Adrenal gland (tissue), 12 donors: ENCODE data around the gene PRR5. TPM values are rescaled to one million over a fixed set of nuclear protein-coding genes. Genes with fewer than 3 reads are reported as not detected.

Experiments
- DNase-seq, 7 donors: peaks; one replicate each; pipeline ENCODE4 v3.0.0-alpha.2; 2019 to 2020
- H3K27ac ChIP-seq, 5 donors: fragments of 200-600 bp; sonication (generic) in 4 of 5; 1 replicate in 3 of 5; 2 replicates in 2 of 5; pipeline versions ENCODE4 v1.5.1 to v1.8.0; 2016 to 2020; ENCODE audit warnings: mild to moderate bottlenecking in 1 of 5
- H3K27me3 ChIP-seq: fragments of 200-600 bp; 2 replicates; pipeline ENCODE4 v1.8.0; 2021
- H3K36me3 ChIP-seq, 2 donors: fragments of 200-600 bp; replicated peaks in 1 of 2; 1 replicate in 1 of 2; 2 replicates in 1 of 2; pipeline versions ENCODE4 v1.5.1 to v1.8.0; 2018 to 2022
- H3K4me1 ChIP-seq, 2 donors: fragments of 200-600 bp; replicated peaks in 1 of 2; 1 replicate in 1 of 2; 2 replicates in 1 of 2; pipeline versions ENCODE4 v1.5.1 to v1.8.0; 2018 to 2021
- H3K4me3 ChIP-seq, 4 donors: fragments of 200-600 bp; sonication (generic) in 3 of 4; one replicate each; pipeline ENCODE4 v1.5.1; 2016 to 2018
- H3K9me3 ChIP-seq, 3 donors: fragments of 200-600 bp; sonication (generic) in 1 of 3; replicated peaks in 1 of 3; 1 replicate in 2 of 3; 2 replicates in 1 of 3; pipeline versions ENCODE4 v1.5.1 to v1.8.0; 2016 to 2021
- POLR2A ChIP-seq, 2 donors: fragments of 450-650 bp; IDR thresholded peaks; one replicate each; pipeline ENCODE4 v1.6.1; 2017; ENCODE audit warnings: antibody characterized with exemption in 2 of 2, mild to moderate bottlenecking in 2 of 2, moderate library complexity in 1 of 2
- WGBS, 4 donors: extraction: QIAGEN DNeasy Blood & Tissue Kit in 2 of 4; methylation state at CpG; one replicate each; pipeline versions ENCODE4 v1.1.5 to v1.1.7; 2013 to 2017; 5-methylcytosine and 5-hydroxymethylcytosine counted together
- intact Hi-C, 2 donors: fragments of 100-400 bp; cut with DNase I; formaldehyde crosslinking; loops; one replicate each; pipeline versions ENCODE4 v1.14.1 to v1.15.0; 2022 to 2023
- polyA plus RNA-seq, 3 donors: library from polyadenylated mRNA; stranded (reverse); fragments of 200-250 nt in 2 of 3; fragments of 350-450 nt in 1 of 3; fragmentation: Illumina TruSeq in 1 of 3; extraction: RNeasy Lipid Tissue Mini Kit (QIAGEN cat#74804) in 1 of 3; gene quantifications; one replicate each; pipeline ENCODE4 v1.2.3, GENCODE V29; 2013 to 2014
- total RNA-seq, 9 donors: library from RNA; depleted of rRNA in 4 of 9; stranded (reverse); fragments of >200 nt in 4 of 9; fragments of 120-200 nt in 1 of 9; fragmentation: NEBNext Ultra II Directional in 1 of 9; extraction: Animal tissue kit (Norgen Biotek cat#: 25700) in 1 of 9; gene quantifications; one replicate each; pipeline versions ENCODE4 v1.1.0 to v1.2.4, GENCODE V29; 2013 to 2023
- TF ChIP-seq, protein P1 (sequence below), 6 experiments: fragments of 450-650 bp in 4 of 6; fragments of 200-600 bp in 2 of 6; sonication (generic) in 1 of 6; IDR thresholded peaks; 1 replicate in 5 of 6; 2 replicates in 1 of 6; pipeline versions ENCODE4 v1.5.1 to v1.8.0; 2016 to 2021; ENCODE audit warnings: antibody characterized with exemption in 6 of 6, mild to moderate bottlenecking in 2 of 6, moderate library complexity in 1 of 6
- donor health status: healthy with polysubstance abuse.
- donor health status: Bipolar disorder and iron deficiency.
- donor health status: DM: yes; HTN: yes; CAD: no.
- donor health status: DM: no; HTN: no; CAD: no.
- donor health status: DM: no; HTN: no; CAD: no.
- donor health status: DM: yes; HTN: yes; CAD: no.

PRR5 gene
- total and polyA plus RNA-seq, 12 donors, result 1.7 to 21.4 (median 11.7) TPM

DNA sequence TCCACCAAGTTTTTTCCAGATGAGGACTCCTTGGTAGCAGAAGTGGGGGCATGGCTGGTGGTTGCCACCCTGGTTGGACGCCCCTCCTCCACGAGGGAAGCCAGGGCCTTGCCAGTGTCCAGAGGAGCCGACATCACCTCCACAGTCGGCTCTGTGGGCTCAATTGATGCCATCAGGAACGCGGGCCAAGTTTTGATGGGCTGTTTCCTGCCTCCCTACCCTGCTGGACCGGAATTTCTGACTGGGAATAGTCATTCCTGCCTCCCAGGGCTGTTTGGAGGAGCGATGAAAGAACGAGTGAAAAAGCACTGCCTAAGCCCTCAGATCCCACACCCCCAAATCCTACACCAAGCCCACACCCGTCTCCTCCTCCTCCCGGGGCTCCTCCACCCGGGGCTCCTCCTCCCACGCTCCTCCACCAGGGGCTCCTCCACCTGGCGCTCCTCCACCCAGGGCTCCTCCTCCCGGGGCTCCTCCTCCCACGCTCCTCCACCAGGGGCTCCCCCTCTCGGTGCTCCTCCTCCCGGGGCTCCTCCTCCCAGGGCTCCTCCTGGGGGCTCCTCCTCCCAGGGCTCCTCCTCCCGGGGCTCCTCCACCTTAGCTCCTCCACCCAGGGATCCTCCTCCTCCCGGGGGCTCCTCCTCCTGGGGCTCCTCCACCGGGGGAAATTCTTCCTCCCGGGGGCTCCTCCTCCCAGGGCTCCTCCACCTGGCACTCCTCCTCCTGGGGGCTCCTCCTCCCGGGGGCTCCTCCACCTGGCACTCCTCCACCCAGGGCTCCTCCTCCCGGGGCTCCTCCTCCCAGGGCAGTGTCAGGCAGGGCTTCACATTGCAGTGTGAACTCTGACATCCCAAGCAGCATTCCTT lies 10.0 kb upstream of the PRR5 start:
- intact Hi-C loops, result no loop called here
- WGBS, 4 donors, result 63 to 76% (median 71%) methylated on average over 18 to 24 of the region's 24 CpGs
- Histone ChIP-seq H3K27ac (no peak overlapping the region), H3K27me3 (no peaks in the 10 kb centered on the region), H3K4me1 (no peaks in the 10 kb centered on the region), H3K4me3 (no peak overlapping the region), H3K36me3 (no peaks in the 10 kb centered on the region), H3K9me3 (no peaks in the 10 kb centered on the region)
- TF ChIP-seq, protein P1, sequence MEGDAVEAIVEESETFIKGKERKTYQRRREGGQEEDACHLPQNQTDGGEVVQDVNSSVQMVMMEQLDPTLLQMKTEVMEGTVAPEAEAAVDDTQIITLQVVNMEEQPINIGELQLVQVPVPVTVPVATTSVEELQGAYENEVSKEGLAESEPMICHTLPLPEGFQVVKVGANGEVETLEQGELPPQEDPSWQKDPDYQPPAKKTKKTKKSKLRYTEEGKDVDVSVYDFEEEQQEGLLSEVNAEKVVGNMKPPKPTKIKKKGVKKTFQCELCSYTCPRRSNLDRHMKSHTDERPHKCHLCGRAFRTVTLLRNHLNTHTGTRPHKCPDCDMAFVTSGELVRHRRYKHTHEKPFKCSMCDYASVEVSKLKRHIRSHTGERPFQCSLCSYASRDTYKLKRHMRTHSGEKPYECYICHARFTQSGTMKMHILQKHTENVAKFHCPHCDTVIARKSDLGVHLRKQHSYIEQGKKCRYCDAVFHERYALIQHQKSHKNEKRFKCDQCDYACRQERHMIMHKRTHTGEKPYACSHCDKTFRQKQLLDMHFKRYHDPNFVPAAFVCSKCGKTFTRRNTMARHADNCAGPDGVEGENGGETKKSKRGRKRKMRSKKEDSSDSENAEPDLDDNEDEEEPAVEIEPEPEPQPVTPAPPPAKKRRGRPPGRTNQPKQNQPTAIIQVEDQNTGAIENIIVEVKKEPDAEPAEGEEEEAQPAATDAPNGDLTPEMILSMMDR (IDR thresholded peaks at IDR 0.05), result no peak
- TF ChIP-seq POLR2A (IDR thresholded peaks at IDR 0.05), result no peak
- no peak for DNase-seq

DNA sequence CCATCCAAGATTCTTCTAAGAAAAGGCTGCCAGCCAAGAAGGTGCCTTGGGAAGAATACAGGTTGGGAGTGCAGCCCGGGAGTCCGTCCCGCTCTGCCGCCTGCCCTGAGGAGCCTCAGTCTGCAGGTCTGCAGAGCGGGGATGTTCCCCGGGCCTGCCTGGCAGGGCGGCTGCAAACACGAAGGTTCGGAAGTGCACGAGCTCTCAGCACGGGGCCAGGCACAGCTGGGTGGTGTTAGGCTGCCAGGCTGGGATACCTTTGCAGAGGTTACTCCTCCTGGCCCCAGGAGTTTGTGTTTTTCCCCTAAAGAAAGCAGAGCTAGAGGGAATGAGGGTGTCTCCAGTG lies 9.4 kb upstream of the PRR5 start:
- intact Hi-C loops, result no loop called here

DNA sequence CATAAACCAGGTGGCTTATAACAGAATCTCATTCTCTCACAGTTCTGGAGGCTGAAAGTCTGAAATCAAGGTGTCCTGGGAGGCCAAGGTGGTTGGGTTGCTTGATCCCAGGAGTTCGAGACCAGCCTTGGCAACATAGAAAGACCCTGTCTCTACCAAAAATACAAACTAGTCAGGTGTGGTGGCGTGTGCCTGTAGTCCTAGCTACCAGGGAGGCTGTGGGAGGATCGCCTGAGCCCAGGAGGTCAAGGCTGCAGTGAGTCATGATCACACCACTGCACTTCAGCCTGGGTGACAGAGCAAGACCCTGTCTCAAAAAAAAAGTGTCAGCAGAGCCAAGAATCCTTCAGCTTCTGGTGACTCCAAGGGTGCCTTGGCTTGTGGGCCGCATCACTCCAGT lies 8.9 kb upstream of the PRR5 start:
- no peak overlapping the region for H3K4me3 ChIP-seq
- no peak for TF ChIP-seq POLR2A (IDR thresholded peaks at IDR 0.05)
- TF ChIP-seq, protein P1 (IDR thresholded peaks at IDR 0.05), result no peak
- no peaks in the 10 kb centered on the region for H3K9me3 ChIP-seq
- no peaks in the 10 kb centered on the region for H3K27me3 ChIP-seq
- no peak overlapping the region for H3K27ac ChIP-seq
- H3K36me3 ChIP-seq, result no peaks in the 10 kb centered on the region
- WGBS, 4 donors, result 59 to 82% (median 76%) methylated on average over 3 to 4 of the region's 4 CpGs
- no peaks in the 10 kb centered on the region for H3K4me1 ChIP-seq
- DNase-seq, result no peak
- intact Hi-C loops, result no loop called here

More for the DNA sequence above, 9.4 kb upstream of the PRR5 start:
- Histone ChIP-seq H3K4me3 (no peak overlapping the region), H3K4me1 (no peaks in the 10 kb centered on the region), H3K36me3 (no peaks in the 10 kb centered on the region), H3K27ac (no peak overlapping the region), H3K9me3 (no peaks in the 10 kb centered on the region), H3K27me3 (no peaks in the 10 kb centered on the region)
- no peak for DNase-seq
- TF ChIP-seq POLR2A (IDR thresholded peaks at IDR 0.05), result no peak
- TF ChIP-seq, protein P1 (IDR thresholded peaks at IDR 0.05), result no peak
- 60 to 97% (median 86%) methylated on average over 1 to 11 of the region's 11 CpGs for WGBS, 4 donors

DNA sequence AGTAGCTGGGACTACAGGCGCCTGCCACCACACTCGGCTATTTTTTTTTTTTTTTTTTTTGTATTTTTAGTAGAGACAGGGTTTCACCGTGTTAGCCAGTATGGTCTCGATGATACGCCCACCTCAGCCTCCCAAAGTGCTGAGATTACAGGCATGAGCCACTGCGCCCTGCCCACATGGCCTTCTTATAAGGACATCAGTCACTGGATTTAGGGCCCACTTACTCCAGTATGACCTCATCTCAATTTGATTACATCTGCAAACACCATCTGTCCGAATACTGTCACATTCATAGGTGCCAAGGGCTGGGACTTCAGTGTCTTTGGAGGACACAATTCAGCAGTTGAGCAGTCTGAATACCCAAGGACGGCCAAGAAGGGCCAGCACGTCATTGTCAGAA lies 8.2 kb upstream of the PRR5 start:
- no peak overlapping the region for H3K4me3 ChIP-seq
- H3K36me3 ChIP-seq, result no peaks in the 10 kb centered on the region
- 82 to 98% (median 86%) methylated on average over 7 to 9 of the region's 9 CpGs for WGBS, 4 donors
- no peaks in the 10 kb centered on the region for H3K9me3 ChIP-seq
- DNase-seq, result no peak
- no peaks in the 10 kb centered on the region for H3K4me1 ChIP-seq
- intact Hi-C loops, result no loop called here
- H3K27me3 ChIP-seq, result no peaks in the 10 kb centered on the region
- TF ChIP-seq POLR2A (IDR thresholded peaks at IDR 0.05), result no peak
- TF ChIP-seq, protein P1 (IDR thresholded peaks at IDR 0.05), result no peak
- no peak overlapping the region for H3K27ac ChIP-seq
